K562 (cell line): Measurements from ENCODE around the gene MYL11. TPM values are rescaled to one million over a fixed set of nuclear protein-coding genes. Genes with fewer than 3 reads are reported as not detected.

ENCODE experiments used
- BHLHE40 ChIP-seq: IDR thresholded peaks from 2 replicates; pipeline ENCODE4 v1.6.1; 2011; ENCODE audit warnings: low read length, improper control_type of control experiment
- CBX1 ChIP-seq: sonication (generic); IDR thresholded peaks from 2 replicates; pipeline ENCODE4 v1.6.1; 2016; ENCODE audit warnings: antibody characterized with exemption, low read depth, mild to moderate bottlenecking
- CBX3 ChIP-seq, 2 experiments: IDR thresholded peaks; 1 replicate in 1 of 2; 2 replicates in 1 of 2; pipeline ENCODE4 v1.6.1; 2012; ENCODE audit warnings: inconsistent platforms in 2 of 2, low read length in 2 of 2, borderline replicate concordance in 1 of 2, control low read depth in 1 of 2
- CTCF ChIP-seq, 3 experiments: IDR thresholded peaks in 2 of 3; conservative IDR thresholded peaks in 1 of 3; 2 replicates each; pipeline ENCODE4 v1.5.1; 2011 to 2012; ENCODE audit warnings: low read length in 3 of 3, mild to moderate bottlenecking in 3 of 3, control low read depth in 2 of 3, improper control_type of control experiment in 1 of 3, inconsistent platforms in 1 of 3, low read depth in 1 of 3, mixed read lengths in 1 of 3, moderate library complexity in 1 of 3; ENCODE audit not compliant: insufficient read depth in 2 of 3
- RBM22 ChIP-seq: fragments of 200-400 bp; formaldehyde crosslinking; IDR thresholded peaks from 2 replicates; pipeline ENCODE4 v1.6.1; 2018; ENCODE audit warnings: low read length, low read depth; ENCODE audit not compliant: poor library complexity, severe bottlenecking
- SP1 ChIP-seq: sonication (generic); formaldehyde crosslinking; IDR thresholded peaks from 2 replicates; pipeline ENCODE4 v1.8.1; 2022; ENCODE audit warnings: mild to moderate bottlenecking, missing genetic modification reagents
- TEAD1 ChIP-seq, 2 experiments: fragments of 450-650 bp in 1 of 2; sonication (generic) in 1 of 2; formaldehyde crosslinking; IDR thresholded peaks; 2 replicates each; pipeline versions ENCODE4 v1.4.0 to v1.8.0; 2020 to 2022; ENCODE audit warnings: mild to moderate bottlenecking in 2 of 2, missing genetic modification reagents in 1 of 2
- ZC3H4 ChIP-seq: sonication (generic); formaldehyde crosslinking; IDR thresholded peaks from 2 replicates; pipeline ENCODE4 v1.9.0; 2021; ENCODE audit warnings: missing genetic modification reagents, borderline replicate concordance
- ZNF740 ChIP-seq, 3 experiments: fragments of 200-800 bp in 1 of 3; sonication (Bioruptor generic) in 1 of 3; sonication (generic) in 1 of 3; formaldehyde crosslinking in 1 of 3; IDR thresholded peaks; 2 replicates each; pipeline versions ENCODE4 v1.6.1 to v1.8.0; 2016 to 2022; ENCODE audit warnings: mild to moderate bottlenecking in 2 of 3, missing compliant biosample characterization in 2 of 3, missing genetic modification characterization in 2 of 3, missing genetic modification reagents in 1 of 3
- polyA plus RNA-seq, 8 experiments: library from polyadenylated mRNA; depleted of rRNA in 4 of 8; stranded (reverse) in 5 of 8; unstranded in 3 of 8; fragments of >200 nt; fragmentation: Nextera tagmentation in 2 of 8; fragmentation: Illumina TruSeq in 1 of 8; extraction: Ambion mirVana in 2 of 8; extraction: Trizol in 1 of 8; gene quantifications; 2 replicates each; pipeline versions ENCODE4 v1.2.1 to v1.2.3, GENCODE V29; 2011 to 2014; ENCODE audit warnings: inconsistent platforms in 1 of 8, missing spikeins in 1 of 8
- total RNA-seq, 7 experiments: library from RNA; depleted of rRNA in 6 of 7; stranded (reverse); fragments of >200 nt in 6 of 7; fragmentation: Illumina TruSeq in 2 of 7; extraction: Trizol in 2 of 7; gene quantifications; 2 replicates each; pipeline versions ENCODE4 v1.2.1 to v1.2.3, GENCODE V29; 2011 to 2021; ENCODE audit warnings: low replicate concordance in 1 of 7
- TF ChIP-seq, protein P1 (sequence below), 2 experiments: fragments of 450-650 bp; IDR thresholded peaks; 2 replicates each; pipeline ENCODE4 v1.6.1; 2016; ENCODE audit warnings: mild to moderate bottlenecking in 2 of 2, borderline replicate concordance in 1 of 2, low read depth in 1 of 2, moderate library complexity in 1 of 2
- TF ChIP-seq, protein P2 (sequence below): sonication (generic); formaldehyde crosslinking; IDR thresholded peaks from 2 replicates; pipeline ENCODE4 v1.8.0; 2022; ENCODE audit warnings: missing genetic modification reagents, mild to moderate bottlenecking, moderate library complexity, borderline replicate concordance

Gene MYL11
- total and polyA plus RNA-seq, 9 of the 15 experiments (the other 6 are each of a cell fraction or from before 2014, with no cell fraction given) = 0.31 to 1.5 (median 0.73) TPM; not detected in 4

DNA sequence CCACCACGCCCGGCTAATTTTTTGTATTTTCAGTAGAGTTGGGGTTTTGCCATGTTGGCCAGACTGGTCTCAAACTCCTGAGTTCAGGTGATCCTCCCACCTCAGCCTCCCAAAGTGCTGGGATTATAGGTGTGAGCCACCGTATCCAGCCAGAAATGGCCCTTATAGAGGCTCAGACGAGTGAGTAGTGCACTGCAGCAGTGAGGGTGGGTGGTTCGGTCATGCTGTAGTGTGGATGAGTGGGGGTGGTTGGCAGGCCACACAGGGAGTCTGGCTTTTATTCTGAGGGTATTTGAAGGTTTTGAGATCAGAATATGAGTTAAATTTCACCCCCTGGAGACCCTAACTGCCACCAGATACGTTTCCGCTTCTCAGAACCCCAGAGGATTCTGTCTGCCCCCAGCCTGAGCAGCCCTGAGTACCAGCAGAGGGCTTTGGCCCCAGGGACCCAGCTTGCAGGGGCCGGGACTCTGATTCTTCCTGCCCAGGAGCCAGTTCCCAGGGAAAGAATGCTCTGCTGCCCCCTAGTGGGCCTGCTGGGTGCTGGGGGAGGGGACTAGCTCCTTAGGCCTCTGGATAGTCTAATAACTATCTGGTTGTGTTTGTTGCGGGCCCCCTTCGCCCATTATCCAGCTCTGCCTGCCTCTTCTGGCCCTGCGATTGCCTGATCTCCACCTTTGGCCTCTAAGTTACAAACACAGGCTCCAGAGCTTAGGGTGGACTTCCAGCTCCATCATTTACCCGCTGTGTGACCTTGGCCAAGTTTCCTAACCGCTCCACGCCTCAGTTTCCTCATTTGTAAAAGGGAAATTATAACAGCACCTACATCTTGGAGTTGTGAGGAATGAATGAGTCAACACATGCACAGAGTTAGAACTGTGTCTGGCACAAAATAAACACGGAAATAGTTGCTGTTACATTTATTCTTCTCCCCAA lies 34.8 kb downstream of the MYL11 start (continued):
- TF ChIP-seq, protein P1, sequence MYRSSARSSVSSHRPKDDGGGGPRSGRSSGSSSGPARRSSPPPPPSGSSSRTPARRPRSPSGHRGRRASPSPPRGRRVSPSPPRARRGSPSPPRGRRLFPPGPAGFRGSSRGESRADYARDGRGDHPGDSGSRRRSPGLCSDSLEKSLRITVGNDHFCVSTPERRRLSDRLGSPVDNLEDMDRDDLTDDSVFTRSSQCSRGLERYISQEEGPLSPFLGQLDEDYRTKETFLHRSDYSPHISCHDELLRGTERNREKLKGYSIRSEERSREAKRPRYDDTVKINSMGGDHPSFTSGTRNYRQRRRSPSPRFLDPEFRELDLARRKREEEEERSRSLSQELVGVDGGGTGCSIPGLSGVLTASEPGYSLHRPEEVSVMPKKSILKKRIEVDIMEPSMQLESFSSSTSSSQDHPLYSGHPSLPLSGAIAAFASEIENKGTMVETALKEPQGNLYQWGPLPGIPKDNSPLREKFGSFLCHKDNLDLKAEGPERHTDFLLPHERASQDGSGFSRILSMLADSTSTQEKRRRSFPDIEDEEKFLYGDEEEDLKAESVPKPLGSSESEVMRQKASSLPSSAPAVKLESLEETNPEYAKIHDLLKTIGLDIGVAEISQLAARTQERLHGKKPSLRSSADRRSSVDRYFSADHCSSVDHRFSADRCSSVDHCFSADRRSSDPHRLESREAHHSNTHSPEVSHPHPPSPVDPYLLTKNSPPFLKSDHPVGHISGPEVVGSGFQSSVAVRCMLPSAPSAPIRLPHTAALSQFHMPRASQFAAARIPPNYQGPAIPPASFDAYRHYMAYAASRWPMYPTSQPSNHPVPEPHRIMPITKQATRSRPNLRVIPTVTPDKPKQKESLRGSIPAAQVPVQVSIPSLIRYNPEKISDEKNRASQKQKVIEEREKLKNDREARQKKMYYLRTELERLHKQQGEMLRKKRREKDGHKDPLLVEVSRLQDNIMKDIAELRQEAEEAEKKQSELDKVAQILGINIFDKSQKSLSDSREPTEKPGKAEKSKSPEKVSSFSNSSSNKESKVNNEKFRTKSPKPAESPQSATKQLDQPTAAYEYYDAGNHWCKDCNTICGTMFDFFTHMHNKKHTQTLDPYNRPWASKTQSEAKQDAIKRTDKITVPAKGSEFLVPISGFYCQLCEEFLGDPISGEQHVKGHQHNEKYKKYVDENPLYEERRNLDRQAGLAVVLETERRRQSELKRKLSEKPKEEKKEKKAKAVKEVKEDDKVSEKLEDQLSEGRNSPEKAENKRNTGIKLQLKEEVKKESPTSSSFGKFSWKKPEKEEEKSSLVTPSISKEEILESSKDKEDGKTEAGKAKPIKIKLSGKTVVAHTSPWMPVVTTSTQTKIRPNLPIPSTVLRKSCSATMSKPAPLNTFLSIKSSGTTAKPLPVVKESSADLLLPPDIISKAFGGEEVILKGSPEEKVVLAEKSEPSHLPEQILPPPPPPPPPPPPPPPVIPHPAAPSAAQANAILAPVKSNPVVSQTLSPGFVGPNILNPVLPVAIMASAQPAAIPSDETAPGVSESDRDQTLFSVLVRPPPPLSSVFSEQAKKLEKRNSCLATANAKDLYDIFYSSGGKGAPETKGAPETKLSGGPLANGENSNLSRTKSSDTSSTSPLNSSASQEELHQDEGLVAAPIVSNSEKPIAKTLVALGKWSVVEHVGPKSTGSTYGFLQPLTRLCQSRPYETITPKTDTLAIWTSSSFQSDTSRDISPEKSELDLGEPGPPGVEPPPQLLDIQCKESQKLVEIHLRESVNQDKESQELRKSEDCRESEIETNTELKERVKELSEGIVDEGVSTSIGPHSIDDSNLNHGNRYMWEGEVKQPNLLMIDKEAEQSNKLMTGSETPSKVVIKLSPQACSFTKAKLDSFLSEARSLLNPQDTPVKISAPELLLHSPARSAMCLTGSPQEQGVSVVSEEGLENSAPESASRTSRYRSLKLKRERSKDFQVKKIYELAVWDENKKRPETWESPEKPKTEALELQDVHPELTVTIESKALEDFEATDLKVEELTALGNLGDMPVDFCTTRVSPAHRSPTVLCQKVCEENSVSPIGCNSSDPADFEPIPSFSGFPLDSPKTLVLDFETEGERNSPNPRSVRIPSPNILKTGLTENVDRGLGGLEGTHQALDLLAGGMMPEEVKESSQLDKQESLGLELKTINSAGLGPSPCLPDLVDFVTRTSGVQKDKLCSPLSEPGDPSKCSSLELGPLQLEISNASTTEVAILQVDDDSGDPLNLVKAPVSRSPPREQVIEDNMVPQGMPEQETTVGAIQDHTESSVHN (IDR thresholded peaks at IDR 0.05; ENCODE audit: borderline replicate concordance in 1 of 2, low read depth in 1 of 2) = no peak
- TF ChIP-seq, protein P2, sequence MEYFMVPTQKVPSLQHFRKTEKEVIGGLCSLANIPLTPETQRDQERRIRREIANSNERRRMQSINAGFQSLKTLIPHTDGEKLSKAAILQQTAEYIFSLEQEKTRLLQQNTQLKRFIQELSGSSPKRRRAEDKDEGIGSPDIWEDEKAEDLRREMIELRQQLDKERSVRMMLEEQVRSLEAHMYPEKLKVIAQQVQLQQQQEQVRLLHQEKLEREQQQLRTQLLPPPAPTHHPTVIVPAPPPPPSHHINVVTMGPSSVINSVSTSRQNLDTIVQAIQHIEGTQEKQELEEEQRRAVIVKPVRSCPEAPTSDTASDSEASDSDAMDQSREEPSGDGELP (CRISPR knock-in tag) = peak; percentile 72; the same call in 1 of the 2 replicates
- TF ChIP-seq CBX1 (peak; percentile 20; the same call in 1 of the 2 replicates), BHLHE40 (0 out of 2 replicates have a peak, but pooled peaks have one; percentile 8), SP1 (CRISPR knock-in tag) (peak; percentile 71), ZNF740 (CRISPR knock-in tag; IDR thresholded peaks at IDR 0.05) (0 out of 2 replicates have a peak, but pooled peaks have one; percentile 51), ZNF740 (tag; IDR thresholded peaks at IDR 0.05) (no peak), TEAD1 (CRISPR knock-in tag; IDR thresholded peaks at IDR 0.05) (peak in 1 of 2 experiments; percentile 72; a peak in 1 of 4 replicates), CBX3 (IDR thresholded peaks at IDR 0.05; ENCODE audit: borderline replicate concordance in 1 of 2, low read length in 2 of 2) (peak in 1 of 2 experiments; percentile 45; a peak in 1 of 3 replicates), CTCF (IDR thresholded peaks at IDR 0.05 in 2 of 3, conservative IDR thresholded peaks at IDR 0.05 in 1 of 3; ENCODE audit: insufficient read depth in 2 of 3, low read depth in 1 of 3, low read length in 3 of 3) (peak; percentile 96 to 97 (median 96)), ZC3H4 (CRISPR knock-in tag) (0 out of 2 replicates have a peak, but pooled peaks have one; percentile 39), RBM22 (no peak)
